K562 (cell line): ENCODE data around the gene ZNF629. TPM values are rescaled to one million over a fixed set of nuclear protein-coding genes. Genes with fewer than 3 reads are reported as not detected.

Experiments
- ATAC-seq: fragments of 200-7000 bp; cut with Tn5 transposase; 3 replicates; pipeline ENCODE4 v1.9.1; 2020; ENCODE audit warnings: moderate library complexity
- BruUV-seq: library from RNA; stranded (reverse); fragments of 400-500 nt; replicated peaks from 2 replicates; lab custom pipeline; 2021; lab: Mats Ljungman, UMichigan
- CTCF ChIA-PET: fragments of 300-600 bp; formaldehyde crosslinking; extraction: SDS; loops from one replicate; lab custom pipeline; 2021; ENCODE audit warnings: low intra/inter-chr PET ratio; lab: Yijun Ruan, JAX
- POLR2A ChIA-PET: fragments of 300-600, 350-650 bp; sonication (Branson Sonifier 250); formaldehyde crosslinking; extraction: SDS; loops from one replicate; lab custom pipeline; 2021; ENCODE audit warnings: antibody characterized with exemption, inconsistent platforms; lab: Yijun Ruan, JAX
- DNase-seq, 4 experiments: peaks; one replicate each; pipeline versions ENCODE4 v3.0.0 to v3.0.0-alpha.2; 2011 to 2018; ENCODE audit warnings: low spot score in 3 of 4, mixed read lengths in 3 of 4; ENCODE audit errors: extremely low read depth in 1 of 4
- FAIRE-seq: peaks from 2 replicates; lab custom pipeline; 2011; peaks lifted over from hg19 to GRCh38; lab: Jason Lieb, UNC
- H2AFZ ChIP-seq: 2 replicates; pipeline ENCODE4 v1.6.0; 2011; ENCODE audit warnings: low read depth, low read length, control low read depth, inconsistent platforms
- H3K27ac ChIP-seq: fragments of 200-600 bp; 3 replicates; pipeline ENCODE4 v1.8.0; 2011; ENCODE audit warnings: low read depth, mild to moderate bottlenecking, control low read depth, inconsistent platforms, low read length, moderate library complexity, mixed read lengths; ENCODE audit errors: extremely low read depth
- H3K27me3 ChIP-seq, 2 experiments: fragments of 300-600 bp in 1 of 2; 2 replicates in 1 of 2; 3 replicates in 1 of 2; pipeline versions ENCODE4 v1.6.0 to v1.8.0; 2011; ENCODE audit warnings: inconsistent platforms in 2 of 2, low read length in 2 of 2, mild to moderate bottlenecking in 1 of 2, mixed read lengths in 1 of 2, moderate library complexity in 1 of 2; ENCODE audit not compliant: control insufficient read depth in 2 of 2, insufficient read depth in 2 of 2
- H3K36me3 ChIP-seq: fragments of 300-600 bp; 3 replicates; pipeline ENCODE4 v1.8.0; 2011; ENCODE audit warnings: mild to moderate bottlenecking, low read length, inconsistent platforms; ENCODE audit not compliant: control insufficient read depth, insufficient read depth
- H3K4me1 ChIP-seq, 2 experiments: fragments of 200-600 bp in 1 of 2; replicated peaks in 1 of 2; 2 replicates in 1 of 2; 3 replicates in 1 of 2; pipeline versions ENCODE4 v1.5.1 to v1.8.0; 2011; ENCODE audit warnings: inconsistent platforms in 2 of 2, low read length in 2 of 2, mild to moderate bottlenecking in 1 of 2, mixed read lengths in 1 of 2, moderate library complexity in 1 of 2; ENCODE audit not compliant: control insufficient read depth in 2 of 2, insufficient read depth in 2 of 2
- H3K4me2 ChIP-seq: 2 replicates; pipeline ENCODE4 v1.6.1; 2011; ENCODE audit warnings: low read length, control low read depth, inconsistent platforms, mixed read lengths; ENCODE audit not compliant: insufficient read depth
- H3K4me3 ChIP-seq: fragments of 200-600 bp; sonication (generic), shearing (Covaris generic); 2 replicates; pipeline ENCODE4 v1.5.1; 2016; ENCODE audit warnings: control low read depth, inconsistent platforms
- H3K79me2 ChIP-seq: fragments of 200-600 bp; 3 replicates; pipeline ENCODE4 v1.8.0; 2011; ENCODE audit warnings: low read length, inconsistent platforms; ENCODE audit not compliant: control insufficient read depth, insufficient read depth
- H3K9ac ChIP-seq, 2 experiments: 2 replicates each; pipeline versions ENCODE4 v1.6.0 to v1.6.1; 2011; ENCODE audit warnings: low read depth in 2 of 2, low read length in 2 of 2, control low read depth in 1 of 2, inconsistent platforms in 1 of 2, mild to moderate bottlenecking in 1 of 2, mixed read lengths in 1 of 2; ENCODE audit not compliant: insufficient read depth in 1 of 2
- H3K9me1 ChIP-seq: one replicate; pipeline ENCODE4 v1.6.0; 2011; ENCODE audit warnings: inconsistent platforms, mild to moderate bottlenecking, low read length, moderate library complexity; ENCODE audit not compliant: control insufficient read depth, insufficient read depth
- H3K9me3 ChIP-seq: replicated peaks from 2 replicates; pipeline ENCODE4 v1.5.1; 2011; ENCODE audit warnings: low read depth, low read length, inconsistent platforms; ENCODE audit not compliant: control insufficient read depth, insufficient read depth
- H4K20me1 ChIP-seq: replicated peaks from 2 replicates; pipeline ENCODE4 v1.6.1; 2011; ENCODE audit warnings: low read length, inconsistent platforms, mixed read lengths; ENCODE audit not compliant: control insufficient read depth, insufficient read depth
- ADNP ChIP-seq: fragments of 200-800 bp; sonication (Bioruptor generic); IDR thresholded peaks from 2 replicates; pipeline ENCODE4 v1.6.1; 2016; ENCODE audit warnings: missing genetic modification characterization, missing compliant biosample characterization
- BCOR ChIP-seq: fragments of 450-650 bp; IDR thresholded peaks from 2 replicates; pipeline ENCODE4 v1.6.1; 2016
- DACH1 ChIP-seq: fragments of 450-650 bp; IDR thresholded peaks from 2 replicates; pipeline ENCODE4 v1.6.1; 2018; ENCODE audit not compliant: partially characterized antibody
- ELF1 ChIP-seq: fragments of 200-800 bp; sonication (Bioruptor generic); IDR thresholded peaks from 2 replicates; pipeline ENCODE4 v1.6.1; 2016; ENCODE audit warnings: missing genetic modification characterization, missing compliant biosample characterization
- ESRRA ChIP-seq: fragments of 450-650 bp; IDR thresholded peaks from 2 replicates; pipeline ENCODE4 v1.6.1; 2014; ENCODE audit warnings: low read depth, mild to moderate bottlenecking, moderate library complexity, borderline replicate concordance
- HDAC2 ChIP-seq: fragments of 450-650 bp; IDR thresholded peaks from 2 replicates; pipeline ENCODE4 v1.6.1; 2016; ENCODE audit warnings: mild to moderate bottlenecking
- LEF1 ChIP-seq: fragments of 450-650 bp; IDR thresholded peaks from 2 replicates; pipeline ENCODE4 v1.6.1; 2016; ENCODE audit warnings: mild to moderate bottlenecking
- MYBL2 ChIP-seq, 2 experiments: fragments of 450-650 bp in 1 of 2; sonication (generic) in 1 of 2; formaldehyde crosslinking in 1 of 2; IDR thresholded peaks; 2 replicates each; pipeline versions ENCODE4 v1.6.1 to v1.8.1; 2017 to 2022; ENCODE audit warnings: borderline replicate concordance in 1 of 2, inconsistent platforms in 1 of 2, low read depth in 1 of 2, mild to moderate bottlenecking in 1 of 2, missing genetic modification reagents in 1 of 2, moderate library complexity in 1 of 2
- NFE2 ChIP-seq: IDR thresholded peaks from 2 replicates; pipeline ENCODE4 v1.6.1; 2014; ENCODE audit warnings: antibody characterized with exemption, low read depth
- PRDM10 ChIP-seq: fragments of 450-650 bp; IDR thresholded peaks from 2 replicates; pipeline ENCODE4 v1.6.1; 2018; ENCODE audit not compliant: partially characterized antibody
- PTBP1 ChIP-seq: fragments of 200-400 bp; formaldehyde crosslinking; IDR thresholded peaks from 2 replicates; pipeline ENCODE4 v1.6.1; 2017; ENCODE audit warnings: low read depth, low read length
- SAP30 ChIP-seq: fragments of 200-600 bp; sonication (generic); IDR thresholded peaks from 2 replicates; pipeline ENCODE4 v1.6.1; 2012; ENCODE audit warnings: borderline replicate concordance, low read depth, mild to moderate bottlenecking, moderate library complexity, low read length, control low read depth, inconsistent platforms; ENCODE audit not compliant: insufficient read depth, poor library complexity, severe bottlenecking
- TBP ChIP-seq: optimal IDR thresholded peaks from 2 replicates; pipeline ENCODE3; 2011; ENCODE audit warnings: low read depth, low read length, improper control_type of control experiment
- XRCC3 ChIP-seq: fragments of 450-650 bp; IDR thresholded peaks from 2 replicates; pipeline ENCODE4 v1.6.1; 2017; ENCODE audit warnings: mild to moderate bottlenecking, moderate library complexity
- YY1 ChIP-seq, 3 experiments: IDR thresholded peaks; 2 replicates each; pipeline ENCODE4 v1.6.1; 2011; ENCODE audit warnings: low read length in 2 of 3, mild to moderate bottlenecking in 2 of 3, moderate library complexity in 2 of 3, borderline replicate concordance in 1 of 3, control low read depth in 1 of 3, low read depth in 1 of 3; ENCODE audit not compliant: insufficient read depth in 3 of 3, insufficient replicate concordance in 2 of 3, control insufficient read depth in 1 of 3, insufficient read length in 1 of 3; ENCODE audit errors: extremely low read depth in 1 of 3
- ZKSCAN3 ChIP-seq: fragments of 250-450 bp; sonication (Bioruptor Pico); IDR thresholded peaks from 2 replicates; pipeline ENCODE4 v1.4.0; 2020
- ZNF3 ChIP-seq: fragments of 250-450 bp; sonication (Bioruptor Pico); IDR thresholded peaks from 2 replicates; pipeline ENCODE4 v1.5.0; 2021; ENCODE audit warnings: mild to moderate bottlenecking, moderate library complexity
- ZNF583 ChIP-seq: fragments of 250-450 bp; sonication (Bioruptor Pico); IDR thresholded peaks from 2 replicates; pipeline ENCODE4 v1.4.0; 2020
- ZSCAN29 ChIP-seq: fragments of 450-650 bp; IDR thresholded peaks from 2 replicates; pipeline ENCODE4 v1.6.1; 2017
- WGBS: fragments of 100-300 bp; shearing (Covaris generic); methylation state at CpG from one replicate; pipeline ENCODE4 v1.1.6; 2016; ENCODE audit warnings: low coverage, mixed read lengths; ENCODE audit not compliant: insufficient coverage; ENCODE audit errors: missing lambda C conversion rate; 5-methylcytosine and 5-hydroxymethylcytosine counted together
- in situ Hi-C: fragments of 300-500 bp; cut with MboI; formaldehyde crosslinking; loops from 4 replicates; pipeline ENCODE4 v1.15.0; 2018; ENCODE audit warnings: inconsistent platforms, mixed read lengths
- intact Hi-C: fragments of 100-400 bp; cut with micrococcal nuclease; formaldehyde crosslinking; loops from 2 replicates; pipeline ENCODE4 v1.14.2; 2022
- polyA plus RNA-seq, 8 experiments: library from polyadenylated mRNA; depleted of rRNA in 4 of 8; stranded (reverse) in 5 of 8; unstranded in 3 of 8; fragments of >200 nt; fragmentation: Nextera tagmentation in 2 of 8; fragmentation: Illumina TruSeq in 1 of 8; extraction: Ambion mirVana in 2 of 8; extraction: Trizol in 1 of 8; gene quantifications; 2 replicates each; pipeline versions ENCODE4 v1.2.1 to v1.2.3, GENCODE V29; 2011 to 2014; ENCODE audit warnings: inconsistent platforms in 1 of 8, missing spikeins in 1 of 8
- total RNA-seq, 7 experiments: library from RNA; depleted of rRNA in 6 of 7; stranded (reverse); fragments of >200 nt in 6 of 7; fragmentation: Illumina TruSeq in 2 of 7; extraction: Trizol in 2 of 7; gene quantifications; 2 replicates each; pipeline versions ENCODE4 v1.2.1 to v1.2.3, GENCODE V29; 2011 to 2021; ENCODE audit warnings: low replicate concordance in 1 of 7

ZNF629 gene
- total and polyA plus RNA-seq, 9 of the 15 experiments (the other 6 are each of a cell fraction or from before 2014, with no cell fraction given) = 0.44 to 18.8 (median 7.4) TPM

- in situ Hi-C loops (no loop called here), intact Hi-C loops (loop anchor here (5.0 kb wide), 1 partner anchor 51 kb away; no protein-coding TSS in a partner anchor)
- WGBS = 18% methylated on average over 26 of the region's 26 CpGs
- H3K4me1 ChIP-seq = peaks cover 19 to 40% of the 10 kb centered on the region in 2 experiments; a peak in 4 of 5 replicates
- peak overlapping the region; percentile 94 for H3K4me2 ChIP-seq
- peak overlapping the region; percentile 92 for H2AFZ ChIP-seq
- peak overlapping the region; percentile 54 for H3K27ac ChIP-seq
- ATAC-seq (no peak), DNase-seq (no peak), FAIRE-seq (peak; percentile 37)
- peak overlapping the region; percentile 55 to 95 for H3K9ac ChIP-seq
- no peaks in the 10 kb centered on the region for H3K9me3 ChIP-seq
- ChIA-PET POLR2A (interaction anchor here (0.6 to 3.7 kb wide), 8 partner anchors 8 to 517 kb away, joined by 3 to 28 read pairs (median 4); partner anchors contain the start of gene PHKG2), CTCF (no interaction called here)
- peaks cover 75% of the 10 kb centered on the region for H3K36me3 ChIP-seq
- H4K20me1 ChIP-seq = no peaks in the 10 kb centered on the region
- H3K79me2 ChIP-seq = peaks cover 42% of the 10 kb centered on the region
- H3K9me1 ChIP-seq = no peaks in the 10 kb centered on the region
- H3K4me3 ChIP-seq = peak overlapping the region; percentile 88
- no peaks in the 10 kb centered on the region for H3K27me3 ChIP-seq
- no TSS peak for BruUV-seq
- TF ChIP-seq YY1 (IDR thresholded peaks at IDR 0.05; ENCODE audit: borderline replicate concordance in 1 of 3, control insufficient read depth in 1 of 3, extremely low read depth in 1 of 3, insufficient read depth in 3 of 3, insufficient read length in 1 of 3, insufficient replicate concordance in 2 of 3, low read depth in 1 of 3, low read length in 2 of 3) (peak in 1 of 3 experiments; percentile 7), ZKSCAN3 (CRISPR knock-in tag) (no peak), ZNF3 (CRISPR knock-in tag) (no peak), ESRRA (peak; percentile 37), PTBP1 (0 out of 2 replicates have a peak, but pooled peaks have one; percentile 10), HDAC2 (peak; percentile 23; the same call in 1 of the 2 replicates), ZSCAN29 (0 out of 2 replicates have a peak, but pooled peaks have one; percentile 45), LEF1 (no peak), PRDM10 (peak; percentile 32), ADNP (tag) (no peak), SAP30 (no peak), NFE2 (peak; percentile 38; the same call in 1 of the 2 replicates), TBP (peak; percentile 23), ZNF583 (CRISPR knock-in tag) (no peak), ELF1 (tag) (peak; percentile 28; the same call in 1 of the 2 replicates), XRCC3 (no peak), MYBL2 (IDR thresholded peaks at IDR 0.05; ENCODE audit: low read depth) (no peak), MYBL2 (CRISPR knock-in tag; IDR thresholded peaks at IDR 0.05; ENCODE audit: borderline replicate concordance) (0 out of 2 replicates have a peak, but pooled peaks have one; percentile 14), DACH1 (no peak), BCOR (peak; percentile 80)
Measured at GRCh38 chr16:30760577-30761426, 26.2 kb downstream of the ZNF629 start.
